Testis (tissue), 2 donors: ENCODE data around the gene CNTN6.

ENCODE experiments used
- CTCF ChIP-seq, 3 experiments: fragments of 450-650 bp in 2 of 3; fragments of 200-600 bp in 1 of 3; sonication (generic) in 1 of 3; IDR thresholded peaks; one replicate each; pipeline ENCODE4 v1.5.1; 2016 to 2019; ENCODE audit warnings: antibody characterized with exemption in 3 of 3, mild to moderate bottlenecking in 2 of 3, moderate library complexity in 1 of 3
- POLR2A ChIP-seq: fragments of 450-650 bp; IDR thresholded peaks from one replicate; pipeline ENCODE4 v1.6.1; 2017; ENCODE audit warnings: antibody characterized with exemption, mild to moderate bottlenecking, moderate library complexity

DNA sequence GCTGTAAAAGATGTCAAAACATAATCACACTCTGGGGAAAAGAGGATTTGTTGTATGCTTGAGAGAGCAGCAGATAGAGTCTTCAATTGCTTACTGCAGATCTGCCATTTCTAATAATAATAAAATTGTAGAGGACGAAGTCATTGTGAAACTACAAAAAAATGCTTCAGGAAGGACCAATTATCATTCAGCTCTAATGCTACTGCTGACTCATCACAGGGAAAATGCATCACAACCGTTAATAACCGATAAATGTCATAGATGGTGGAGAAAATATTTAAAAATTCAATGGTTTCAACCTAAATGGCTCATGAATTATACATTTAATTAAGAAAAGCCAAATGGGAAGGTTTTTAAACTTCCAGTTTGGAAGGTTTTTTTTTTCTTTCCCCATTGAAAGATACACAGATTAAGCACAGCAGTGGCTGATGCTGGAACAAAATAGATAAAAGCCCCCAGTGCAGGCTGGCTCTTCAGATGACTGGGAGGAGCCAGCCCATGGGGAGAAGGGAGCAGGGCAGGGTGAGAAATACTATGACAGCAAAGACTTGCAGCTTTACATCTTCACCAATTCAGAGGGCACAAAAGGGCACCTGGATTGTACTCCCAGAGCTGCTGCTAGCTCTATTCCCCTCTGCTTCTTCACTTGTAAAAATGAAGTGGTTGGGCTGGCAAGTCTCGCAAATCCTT, 196.1 kb downstream of the CNTN6 start:
- TF ChIP-seq POLR2A, result no peak
- no peak for TF ChIP-seq CTCF (IDR thresholded peaks at IDR 0.05)
